GM20000 (cell line): ENCODE measurements around the gene PPP1R26.
A peak's percentile ranks its signal among the peaks of the same experiment; 100 is the strongest.

Source experiments
- DNase-seq: peaks from one replicate; pipeline ENCODE4 v3.0.0; 2012; ENCODE audit warnings: low spot score
- CTCF ChIP-seq: IDR thresholded peaks from 2 replicates; pipeline ENCODE4 v1.5.1; 2012; ENCODE audit warnings: mild to moderate bottlenecking, control low read depth; ENCODE audit errors: extremely low read depth, missing control alignments

Gene PPP1R26

GRCh38 chr9:135504262-135505243 is 25.0 kb downstream of the PPP1R26 start:
- peak; percentile 84 for TF ChIP-seq CTCF

GRCh38 chr9:135505406-135506187 is 26.0 kb downstream of the PPP1R26 start:
- TF ChIP-seq CTCF = no peak

More at GRCh38 chr9:135504262-135505243, 25.0 kb downstream of the PPP1R26 start:
- peak; percentile 79 for DNase-seq

GRCh38 chr9:135506327-135507103 is 26.9 kb downstream of the PPP1R26 start:
- no peak for DNase-seq
- no peak for TF ChIP-seq CTCF

More at GRCh38 chr9:135505406-135506187, 26.0 kb downstream of the PPP1R26 start:
- DNase-seq = no peak

- no peak for TF ChIP-seq CTCF
- DNase-seq = no peak
Observed at GRCh38 chr9:135507104-135508035, 27.8 kb downstream of the PPP1R26 start.

- TF ChIP-seq CTCF = no peak
- no peak for DNase-seq
Observed at GRCh38 chr9:135508211-135508820, 28.7 kb downstream of the PPP1R26 start.

GRCh38 chr9:135509458-135509857 is 29.9 kb downstream of the PPP1R26 start:
- TF ChIP-seq CTCF = no peak
- no peak for DNase-seq
